GM15510 (cell line): ENCODE data around the gene ACY1.
A peak's percentile ranks its signal among the peaks of the same experiment; 100 is the strongest.

ENCODE experiments used
- POLR2A ChIP-seq: IDR thresholded peaks from 3 replicates; pipeline ENCODE4 v1.6.1; 2011; ENCODE audit warnings: borderline replicate concordance; ENCODE audit not compliant: insufficient read length; ENCODE audit errors: extremely low read depth

Gene ACY1

GRCh38 chr3:51966486-51966885 is 16.8 kb upstream of the ACY1 start:
- TF ChIP-seq POLR2A, result no peak

GRCh38 chr3:51966922-51967383 is 16.4 kb upstream of the ACY1 start:
- no peak for TF ChIP-seq POLR2A

- peak; percentile 37 for TF ChIP-seq POLR2A
Measured at GRCh38 chr3:51967384-51968169, 15.8 kb upstream of the ACY1 start, which contains the start of gene PCBP4. PCBP4 (minus strand) TSS chr3:51967454; CDS start chr3:51961240, 6,214 bp downstream.

GRCh38 chr3:51968170-51968775 is 15.1 kb upstream of the ACY1 start:
- TF ChIP-seq POLR2A, result no peak

- no peak for TF ChIP-seq POLR2A
Measured at GRCh38 chr3:51968883-51969678, 14.3 kb upstream of the ACY1 start.

- TF ChIP-seq POLR2A, result no peak
Measured at GRCh38 chr3:51969841-51970240, 13.5 kb upstream of the ACY1 start.

- no peak for TF ChIP-seq POLR2A
Measured at GRCh38 chr3:51970606-51971300, 12.6 kb upstream of the ACY1 start.

- TF ChIP-seq POLR2A, result no peak
Measured at GRCh38 chr3:51971350-51971749, 12.0 kb upstream of the ACY1 start.

GRCh38 chr3:51974277-51974962 is 8.9 kb upstream of the ACY1 start:
- no peak for TF ChIP-seq POLR2A

GRCh38 chr3:51974963-51975851 is 8.1 kb upstream of the ACY1 start, which contains the start of gene ABHD14A:
ABHD14A (plus strand) TSS chr3:51975064; CDS start chr3:51975136, 72 bp downstream.
- TF ChIP-seq POLR2A, result peak; percentile 93

- TF ChIP-seq POLR2A, result no peak
Measured at GRCh38 chr3:51975852-51976549, 7.3 kb upstream of the ACY1 start.

GRCh38 chr3:51977446-51978142 is 5.7 kb upstream of the ACY1 start:
- TF ChIP-seq POLR2A, result no peak
